GM21529 (cell line): Measurements from ENCODE around the gene CCBE1.

Source experiments
- ATAC-seq: cut with Tn5 transposase; IDR thresholded peaks from one replicate; pipeline ENCODE4 v1.9.1; 2021; ENCODE audit not compliant: unreplicated experiment

CCBE1 gene

GRCh38 chr18:59623456-59624368, 73.5 kb downstream of the CCBE1 start:
- ATAC-seq = no peak

- no peak for ATAC-seq
These were observed 76.2 kb downstream of the CCBE1 start for GRCh38 chr18:59621027-59621426.

DNA sequence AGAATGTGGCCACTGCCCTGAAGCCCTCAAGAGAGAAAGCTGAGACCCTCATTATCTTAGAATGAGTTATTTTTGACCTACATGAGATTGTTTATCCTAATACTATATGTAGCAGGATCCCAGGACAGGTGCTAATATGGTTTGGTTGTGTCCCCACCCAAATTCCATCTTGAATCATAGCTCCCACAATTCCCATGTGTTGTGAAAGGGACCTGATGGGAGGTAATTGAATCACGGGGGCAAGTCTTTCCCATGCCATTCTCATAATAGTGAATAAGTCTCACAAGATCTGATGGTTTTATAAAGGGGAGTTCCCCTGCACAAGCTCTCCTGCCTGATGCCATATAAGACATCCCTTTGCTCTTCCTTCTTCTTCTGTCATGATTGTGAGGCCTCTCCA, 76.8 kb downstream of the CCBE1 start:
- ATAC-seq = no peak

DNA sequence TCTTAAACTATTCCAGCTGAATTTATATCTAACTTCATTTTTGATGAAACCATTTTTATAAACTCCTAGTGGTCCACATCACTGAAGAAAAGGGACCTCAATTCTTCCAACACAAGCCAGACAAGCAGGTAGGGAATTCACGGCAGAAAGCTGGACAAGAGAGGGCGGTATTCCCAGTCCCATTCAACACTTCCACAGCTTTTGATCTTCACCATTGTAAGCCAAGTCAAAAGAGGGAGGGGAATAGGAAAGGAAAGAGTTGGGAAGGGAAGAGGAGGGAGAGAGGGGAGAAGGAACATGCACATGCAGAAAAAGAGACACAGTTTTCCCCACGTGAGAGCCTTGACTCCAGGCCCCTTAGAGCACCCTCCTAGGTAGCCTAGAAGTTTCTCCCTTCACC, 77.4 kb downstream of the CCBE1 start:
- ATAC-seq = no peak

GRCh38 chr18:59617468-59617932, 79.7 kb downstream of the CCBE1 start:
- no peak for ATAC-seq

DNA sequence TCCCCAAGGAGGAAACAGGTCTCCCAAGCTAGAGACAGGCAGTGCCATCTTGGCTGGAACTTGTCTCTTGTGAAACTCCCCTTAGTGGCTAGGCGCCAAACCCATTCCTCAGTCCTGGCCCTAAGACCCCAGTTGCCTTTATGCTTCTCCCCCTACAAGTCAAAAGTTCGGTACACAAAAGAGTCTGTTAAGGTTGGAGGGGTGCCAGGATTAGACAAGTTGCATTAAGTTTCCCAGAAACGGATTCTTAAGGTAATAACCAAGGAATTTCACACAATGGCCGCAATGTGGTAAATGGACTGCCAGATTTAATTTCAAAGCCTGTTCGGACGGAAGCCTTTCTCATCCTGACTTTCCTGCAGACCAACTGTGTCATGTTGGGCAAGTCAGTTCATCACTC, 80.7 kb downstream of the CCBE1 start:
- no peak for ATAC-seq

DNA sequence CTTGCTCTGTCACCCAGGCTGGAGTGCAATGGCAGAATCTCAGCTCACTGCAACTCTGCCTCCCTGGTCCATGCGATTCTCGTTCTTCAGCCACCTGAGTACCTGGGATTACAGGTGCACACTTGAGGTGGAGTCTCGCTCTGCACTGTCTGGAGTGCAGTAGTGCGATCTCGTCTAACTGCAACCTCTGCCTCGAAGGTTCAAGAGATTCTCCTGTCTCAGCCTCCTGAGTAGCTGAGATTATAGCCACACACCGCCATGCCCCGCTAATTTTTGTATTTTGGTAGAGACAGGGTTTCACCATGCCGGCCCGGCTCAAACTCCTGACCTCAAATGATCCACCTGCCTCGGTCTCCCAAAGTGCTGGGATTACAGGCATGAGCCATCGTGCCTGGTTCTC, 83.3 kb downstream of the CCBE1 start:
- ATAC-seq = no peak

DNA sequence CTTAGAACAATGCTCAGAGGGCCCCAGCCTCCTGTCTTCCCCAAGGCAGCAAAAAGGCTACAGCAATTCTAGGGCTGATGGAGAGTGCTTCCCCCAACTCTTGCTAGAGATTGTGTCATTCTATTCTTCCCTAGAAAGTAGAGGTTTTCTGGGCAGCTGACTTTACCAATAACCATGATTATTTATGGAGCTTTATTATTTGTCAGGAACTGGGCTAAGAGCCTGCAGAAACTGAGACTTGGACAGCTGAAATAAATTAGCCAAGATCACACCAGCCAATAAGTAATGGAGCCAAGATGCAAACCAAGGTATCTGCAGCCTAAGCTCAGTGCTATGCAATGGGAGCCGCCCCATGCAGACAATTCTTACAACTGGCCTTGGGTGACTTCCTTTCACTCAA, 84.8 kb downstream of the CCBE1 start:
- ATAC-seq = no peak

DNA sequence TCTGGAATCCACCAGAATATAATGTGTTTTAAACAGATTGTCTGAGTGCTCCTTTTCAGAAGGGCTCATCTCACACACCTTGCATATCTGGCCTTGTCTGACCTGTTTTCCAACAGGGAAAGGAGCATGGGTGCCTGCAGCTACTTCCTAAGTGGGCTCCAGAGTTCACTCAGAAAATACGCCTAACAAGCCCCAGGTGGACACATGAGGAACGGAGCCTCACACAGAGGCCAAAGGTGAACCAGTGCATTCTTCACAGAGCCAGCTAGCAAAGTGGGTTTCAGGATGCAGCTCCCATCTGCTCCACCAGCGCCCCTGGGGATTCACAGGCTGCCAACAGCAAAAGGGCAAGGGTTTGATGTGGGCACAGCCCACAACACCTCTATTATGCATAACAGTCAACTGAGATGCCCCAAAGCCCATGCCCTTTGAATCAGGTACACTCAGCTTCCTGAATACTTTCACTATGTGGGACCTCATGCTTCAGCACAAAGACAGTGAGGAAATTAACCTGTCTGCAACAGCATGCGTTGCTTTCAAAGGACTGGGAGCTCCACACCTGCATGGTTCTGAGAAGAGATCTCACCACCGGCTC, 86.6 kb downstream of the CCBE1 start:
- ATAC-seq = no peak

DNA sequence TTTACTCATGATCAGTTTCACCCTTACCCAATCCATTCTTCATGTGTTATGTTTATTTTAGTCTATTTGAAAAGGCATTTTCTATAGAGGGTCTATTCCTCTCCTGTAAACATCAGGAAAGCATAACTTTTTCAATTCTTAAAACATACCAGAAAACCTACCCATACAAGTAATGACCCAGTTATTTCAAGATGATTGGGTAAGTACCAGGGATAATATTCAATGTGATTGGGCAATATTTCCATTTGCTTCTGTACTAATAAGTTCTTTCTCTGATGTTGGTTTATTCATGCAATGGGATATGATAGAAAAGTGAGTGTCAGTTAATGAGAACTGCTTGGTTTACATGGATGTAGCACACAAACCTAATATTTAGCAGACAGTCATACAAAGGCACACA, 87.6 kb downstream of the CCBE1 start:
- ATAC-seq = no peak

- no peak for ATAC-seq
These were observed 89.8 kb downstream of the CCBE1 start for GRCh38 chr18:59607471-59607870.

GRCh38 chr18:59607078-59607379, 90.2 kb downstream of the CCBE1 start:
- no peak for ATAC-seq

DNA sequence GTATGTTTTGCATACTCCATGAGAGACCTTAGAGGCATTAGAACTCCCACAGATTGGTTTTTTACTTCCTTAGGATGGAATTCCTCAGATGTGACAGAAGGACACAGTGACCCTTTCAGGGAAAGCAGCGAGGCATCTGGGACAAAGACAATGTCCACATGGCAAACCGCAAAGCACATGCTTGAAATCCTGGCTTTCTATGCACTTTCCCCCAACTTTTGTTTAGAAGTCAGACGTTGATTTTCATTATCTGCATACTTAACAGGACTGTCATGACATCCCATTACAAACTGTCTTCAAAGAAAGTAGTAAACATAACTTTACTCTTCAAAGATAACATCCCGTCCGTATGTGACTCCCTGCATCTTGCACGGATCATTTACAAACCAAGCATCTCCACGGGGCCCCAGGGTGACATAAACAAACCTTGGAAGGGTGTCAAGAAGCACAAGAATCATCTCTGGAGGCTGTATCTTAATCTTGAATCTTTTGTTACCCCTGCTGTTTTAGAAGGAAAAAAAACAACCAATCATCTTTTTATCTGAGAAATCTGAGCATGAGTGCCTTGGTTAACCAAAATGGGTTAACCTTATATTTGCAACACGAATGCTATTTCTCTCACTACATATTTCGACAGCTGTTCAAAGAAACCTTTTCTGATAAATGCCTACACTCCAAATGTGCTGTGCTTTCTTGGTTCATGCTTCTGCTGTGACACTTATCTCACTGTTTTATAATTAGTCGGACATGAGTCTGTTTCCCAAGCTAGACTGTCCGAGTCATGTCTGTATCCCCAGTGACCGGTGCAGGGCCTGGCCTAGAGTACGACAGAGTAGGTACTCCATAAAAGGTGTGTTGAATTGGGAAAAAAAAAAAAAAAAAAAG, 90.8 kb downstream of the CCBE1 start:
- no peak for ATAC-seq

DNA sequence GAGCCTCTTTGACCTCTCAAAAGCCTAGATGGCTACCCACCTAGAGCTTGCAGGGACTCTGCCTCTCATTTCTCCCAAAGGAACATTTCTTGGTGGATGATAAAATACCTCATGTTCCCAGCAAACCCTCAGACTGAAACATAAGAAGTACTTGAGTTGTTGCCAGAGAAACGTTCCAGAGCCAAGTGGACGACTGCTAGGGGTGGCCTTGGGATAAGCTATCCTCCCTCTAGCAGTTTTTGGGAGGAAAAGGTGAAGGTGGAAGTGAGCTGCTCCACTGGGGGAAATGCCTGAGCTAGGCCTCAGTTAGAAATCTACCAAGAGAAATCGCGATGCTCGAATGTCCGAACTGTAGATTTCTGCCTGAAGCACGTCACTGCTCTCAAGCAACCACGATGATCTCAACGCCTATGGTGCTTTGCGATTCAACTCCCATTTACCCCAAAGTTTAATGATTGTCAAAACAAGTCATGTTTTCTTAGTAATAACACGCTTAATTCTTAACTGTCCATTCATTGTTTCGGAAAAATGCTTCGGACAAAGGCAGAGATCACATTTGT, 91.5 kb downstream of the CCBE1 start:
- ATAC-seq = no peak

DNA sequence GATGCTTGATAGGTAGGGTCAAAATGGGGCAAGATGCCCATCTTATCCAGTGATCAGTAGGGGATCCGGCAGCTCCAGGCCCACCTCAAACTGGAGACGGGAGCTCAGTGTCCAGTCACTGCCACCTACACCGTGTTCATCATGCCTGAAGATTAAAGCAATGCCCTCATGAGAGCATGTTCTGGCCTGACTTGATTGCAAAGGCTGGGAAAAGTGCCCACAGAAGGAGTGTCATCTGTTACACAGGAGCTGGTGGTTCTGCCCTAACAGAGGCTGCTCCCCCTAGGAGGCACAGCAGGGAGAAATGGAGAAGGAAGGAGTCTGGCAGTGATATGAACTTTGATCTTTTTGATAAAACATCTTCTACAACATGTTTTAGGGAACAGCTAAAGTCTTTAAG, 92.3 kb downstream of the CCBE1 start:
- no peak for ATAC-seq

GRCh38 chr18:59597049-59597448, 100.2 kb downstream of the CCBE1 start:
- no peak for ATAC-seq

DNA sequence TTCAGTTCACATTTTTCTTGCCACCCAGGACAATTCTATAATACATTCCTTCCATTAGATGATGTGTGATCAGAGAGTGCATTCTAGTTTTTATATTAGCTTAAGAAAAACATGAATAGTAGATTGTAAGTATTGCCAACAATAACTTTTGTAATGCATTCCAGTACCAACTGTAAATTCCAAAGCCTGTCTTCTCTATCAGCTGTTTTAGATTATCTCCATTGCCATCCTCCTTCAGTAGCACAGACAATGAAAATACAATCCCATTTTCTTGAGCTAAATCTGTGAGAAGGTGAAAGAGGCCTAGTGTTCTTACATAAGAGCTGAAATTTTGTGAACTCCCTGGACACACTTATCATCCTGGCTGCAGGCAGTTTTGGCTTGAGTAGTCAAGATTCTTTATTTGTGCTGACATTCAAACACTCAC, 103.9 kb downstream of the CCBE1 start:
- no peak for ATAC-seq

DNA sequence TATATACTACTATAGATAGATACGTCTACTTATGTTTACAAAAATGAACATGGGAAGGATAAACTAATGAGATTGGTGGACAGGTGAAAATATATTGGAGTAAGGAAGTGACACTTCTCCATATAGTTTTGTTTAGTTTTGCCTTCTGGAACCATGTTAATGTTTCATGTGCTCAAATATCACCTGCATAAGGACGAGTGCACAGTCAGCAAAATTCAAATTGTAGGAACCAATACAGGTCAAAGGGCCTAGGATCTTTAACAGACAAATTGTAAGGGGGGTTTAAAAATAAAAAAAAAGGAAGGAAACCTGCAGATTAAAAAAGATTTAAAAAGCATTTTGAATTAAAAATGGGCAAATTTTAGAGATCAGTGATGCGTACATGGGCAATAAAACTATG, 104.6 kb downstream of the CCBE1 start:
- ATAC-seq = no peak

GRCh38 chr18:59582395-59582794, 114.8 kb downstream of the CCBE1 start:
- ATAC-seq = no peak

DNA sequence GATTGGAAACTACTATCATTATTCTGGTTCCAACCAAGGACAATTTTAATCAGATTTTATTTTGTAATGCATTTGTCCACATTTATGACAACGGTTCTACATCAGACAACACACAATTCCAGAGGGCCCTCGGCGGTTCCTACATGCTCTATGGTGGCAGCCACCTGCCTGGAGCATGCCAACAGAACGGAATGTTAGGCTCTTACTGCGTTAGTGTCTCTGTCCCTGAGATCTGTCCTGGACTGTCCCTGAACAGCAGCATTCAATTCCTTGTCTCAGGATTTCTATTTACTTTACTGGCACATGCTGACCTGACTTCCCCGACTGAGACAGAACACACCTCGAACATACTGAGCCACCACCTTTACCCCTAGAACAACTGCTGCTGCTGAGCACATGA, 117.7 kb downstream of the CCBE1 start:
- no peak for ATAC-seq

DNA sequence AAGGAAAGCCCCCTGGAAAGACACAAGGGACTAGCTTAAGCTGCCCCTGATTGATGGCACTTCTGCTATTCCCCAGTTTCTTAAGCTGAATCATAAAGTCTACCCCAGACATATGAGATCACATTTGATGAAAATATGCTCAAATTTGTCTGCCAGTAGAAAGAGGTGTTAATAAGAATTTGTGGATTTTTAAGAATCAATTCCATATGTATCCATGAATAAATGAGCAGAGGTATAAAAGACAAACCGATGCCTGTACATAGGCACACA, 119.9 kb downstream of the CCBE1 start:
- ATAC-seq = no peak
